GM18868 (cell line): ENCODE measurements around the gene MRPL10.
"Not testable (repeated sequence)": the region's sequence is repeated elsewhere in the genome, so short reads cannot be mapped to it uniquely, and the experiment has no call there.

Experiments used
- ATAC-seq: cut with Tn5 transposase; IDR thresholded peaks from one replicate; pipeline ENCODE4 v1.9.1; 2021; ENCODE audit warnings: mild to moderate bottlenecking, moderate library complexity; ENCODE audit not compliant: unreplicated experiment

MRPL10 gene

GRCh38 chr17:47801176-47801765 lies 30.1 kb downstream of the MRPL10 start:
- no peak for ATAC-seq

- ATAC-seq: no peak
Measured at GRCh38 chr17:47800686-47801085, 30.7 kb downstream of the MRPL10 start.

DNA sequence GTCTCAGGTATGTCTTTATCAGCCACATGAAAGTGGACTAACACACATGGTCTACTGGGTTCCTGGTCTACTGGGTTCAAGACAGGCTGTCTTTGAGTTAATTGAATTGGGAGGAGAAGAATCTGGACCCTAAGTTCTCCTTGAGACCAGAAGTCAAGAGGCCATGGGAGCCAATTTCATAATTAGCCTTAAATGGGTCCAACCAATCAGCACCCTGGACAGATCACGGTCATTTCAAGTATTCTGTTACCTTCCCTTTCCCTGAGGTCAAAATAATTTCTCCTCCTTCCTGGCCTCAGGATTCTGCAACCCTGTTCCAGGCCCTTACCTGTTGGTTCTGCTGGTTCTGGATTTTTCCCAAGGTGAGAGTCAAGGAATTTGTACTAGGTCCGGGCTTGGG lies 33.5 kb downstream of the MRPL10 start:
- no peak for ATAC-seq

- no peak for ATAC-seq
Measured at GRCh38 chr17:47792979-47793378, 38.4 kb downstream of the MRPL10 start.

DNA sequence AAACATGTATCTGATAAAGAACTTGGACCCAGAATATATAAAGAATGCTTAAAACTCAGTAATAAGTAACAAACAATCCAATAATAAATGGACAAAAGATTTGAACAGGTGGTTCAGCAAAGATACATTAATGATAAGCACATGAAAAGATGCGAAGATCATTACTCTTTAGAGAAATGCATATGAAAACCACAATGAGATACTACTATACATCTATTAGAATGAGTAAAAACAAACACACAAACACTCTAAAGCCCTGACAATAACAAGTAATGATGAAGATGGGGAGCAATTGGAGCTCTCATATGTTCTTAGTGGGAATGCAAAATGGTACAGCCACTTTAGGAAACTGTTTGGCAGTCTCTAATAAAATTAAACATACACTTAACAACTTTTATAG lies 38.9 kb downstream of the MRPL10 start:
- no peak for ATAC-seq

- no peak for ATAC-seq
Measured at GRCh38 chr17:47791025-47791424, 40.3 kb downstream of the MRPL10 start.

- no peak for ATAC-seq
Measured at GRCh38 chr17:47789611-47790561, 41.5 kb downstream of the MRPL10 start.

DNA sequence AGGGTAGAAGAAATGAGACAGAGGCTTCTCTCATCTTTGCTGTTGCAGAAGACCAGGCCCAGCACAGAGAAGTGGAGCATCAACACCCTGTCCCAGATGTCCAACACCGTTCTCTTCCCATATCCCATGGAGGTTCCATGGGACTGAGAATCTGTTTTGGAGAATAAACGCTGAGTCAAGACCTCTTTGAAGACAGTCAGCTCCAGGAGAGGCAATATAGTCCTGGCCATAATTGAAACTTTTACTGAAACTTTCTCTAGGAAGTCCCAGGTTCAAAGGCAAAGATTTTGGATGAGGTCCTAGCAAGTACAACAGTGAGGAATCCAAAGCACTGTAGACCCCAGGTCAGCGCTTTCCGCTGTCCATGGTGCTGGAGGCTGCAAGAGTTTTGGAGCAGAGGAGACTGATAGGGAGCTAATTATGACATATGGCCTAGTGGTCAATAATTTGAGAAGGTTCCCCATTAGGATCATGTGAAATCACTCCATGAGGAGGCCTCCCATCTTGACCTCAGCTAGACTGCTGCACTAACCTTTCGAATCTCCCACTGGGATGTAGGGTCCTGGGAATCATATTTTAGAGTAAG lies 45.7 kb downstream of the MRPL10 start:
- ATAC-seq: no peak

GRCh38 chr17:47781397-47781796 lies 49.9 kb downstream of the MRPL10 start:
- ATAC-seq: no peak

DNA sequence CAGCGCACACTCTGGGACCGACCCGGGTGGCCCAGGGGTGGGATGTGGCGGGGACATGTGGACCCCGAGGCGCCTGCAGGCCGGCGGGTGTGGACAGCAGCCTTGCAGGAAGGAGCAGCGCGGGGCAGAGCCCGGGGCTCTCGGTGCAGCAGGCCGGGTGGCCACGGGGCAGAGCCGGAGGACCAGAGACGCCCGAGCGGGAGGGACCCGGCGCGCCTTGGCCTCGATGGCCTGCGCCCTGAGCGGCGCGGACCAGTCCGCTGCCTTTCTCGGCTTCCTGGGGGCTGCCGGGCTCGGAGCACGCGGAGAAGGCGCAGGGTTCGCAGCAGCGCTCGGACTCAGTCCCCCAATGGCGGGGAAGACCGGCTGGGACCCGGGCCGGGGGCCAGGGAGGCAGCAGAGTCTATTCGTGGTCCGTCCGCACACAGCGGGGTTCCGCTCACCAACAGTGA lies 53.1 kb downstream of the MRPL10 start:
- no peak for ATAC-seq

GRCh38 chr17:47776330-47777197 lies 54.8 kb downstream of the MRPL10 start:
- no peak for ATAC-seq

DNA sequence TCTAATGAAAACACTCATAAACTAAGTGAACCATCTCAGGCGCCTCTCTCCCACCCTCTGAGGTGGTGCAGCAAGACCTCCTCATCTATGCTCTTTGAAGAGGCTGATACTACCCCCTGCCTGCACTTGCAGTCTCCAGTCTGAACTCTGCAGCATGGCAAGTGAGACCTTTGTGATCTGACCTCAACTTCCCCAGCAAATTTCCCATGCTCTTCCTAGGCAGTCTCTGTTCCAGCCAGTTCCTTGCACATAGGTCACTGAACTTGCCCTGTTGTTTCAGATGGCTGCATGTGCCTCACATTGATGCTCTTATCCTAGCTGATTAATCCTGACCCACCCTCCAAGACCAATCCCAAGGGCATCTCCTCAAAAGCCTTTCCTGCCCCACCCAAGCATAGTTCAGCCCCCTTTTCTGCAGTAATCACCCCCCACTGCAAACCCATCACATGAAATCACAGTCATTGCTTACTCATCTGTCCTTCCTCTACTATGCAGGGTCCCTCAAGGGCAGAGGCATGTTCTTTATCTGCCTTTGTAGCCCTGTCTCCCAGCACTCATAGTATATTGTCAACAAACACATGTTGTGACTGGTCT lies 56.3 kb downstream of the MRPL10 start:
- no peak for ATAC-seq

DNA sequence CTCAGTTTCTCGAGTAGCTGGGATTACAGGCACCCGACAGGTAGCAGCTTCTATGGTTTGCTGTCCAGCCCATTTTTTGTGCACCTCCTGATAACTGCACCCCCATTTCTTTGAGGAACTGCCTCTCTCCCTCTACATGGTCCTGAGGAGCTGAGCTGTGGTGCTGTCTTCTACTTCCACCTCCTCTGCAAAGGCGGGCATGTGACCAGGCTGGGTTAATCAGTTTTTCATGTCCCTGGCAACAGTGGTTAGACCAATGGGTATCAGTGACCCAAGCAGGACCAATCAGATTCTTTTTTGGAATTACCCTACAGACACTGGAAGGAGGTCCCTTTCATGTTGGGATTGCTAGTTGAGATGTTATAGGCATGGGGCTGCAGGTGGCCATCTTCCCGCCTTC lies 57.0 kb downstream of the MRPL10 start:
- ATAC-seq: no peak

- ATAC-seq: not testable (repeated sequence)
Measured at GRCh38 chr17:47773649-47774048, 57.7 kb downstream of the MRPL10 start.
